SHP77 treated with DMSO at 0.1 percent for 48 hours (cell line): ENCODE data around the gene DTNBP1.

Experiments used
- DNase-seq: peaks from one replicate; lab custom pipeline; 2025; lab: John Stamatoyannopoulos, UW

Gene DTNBP1

DNA sequence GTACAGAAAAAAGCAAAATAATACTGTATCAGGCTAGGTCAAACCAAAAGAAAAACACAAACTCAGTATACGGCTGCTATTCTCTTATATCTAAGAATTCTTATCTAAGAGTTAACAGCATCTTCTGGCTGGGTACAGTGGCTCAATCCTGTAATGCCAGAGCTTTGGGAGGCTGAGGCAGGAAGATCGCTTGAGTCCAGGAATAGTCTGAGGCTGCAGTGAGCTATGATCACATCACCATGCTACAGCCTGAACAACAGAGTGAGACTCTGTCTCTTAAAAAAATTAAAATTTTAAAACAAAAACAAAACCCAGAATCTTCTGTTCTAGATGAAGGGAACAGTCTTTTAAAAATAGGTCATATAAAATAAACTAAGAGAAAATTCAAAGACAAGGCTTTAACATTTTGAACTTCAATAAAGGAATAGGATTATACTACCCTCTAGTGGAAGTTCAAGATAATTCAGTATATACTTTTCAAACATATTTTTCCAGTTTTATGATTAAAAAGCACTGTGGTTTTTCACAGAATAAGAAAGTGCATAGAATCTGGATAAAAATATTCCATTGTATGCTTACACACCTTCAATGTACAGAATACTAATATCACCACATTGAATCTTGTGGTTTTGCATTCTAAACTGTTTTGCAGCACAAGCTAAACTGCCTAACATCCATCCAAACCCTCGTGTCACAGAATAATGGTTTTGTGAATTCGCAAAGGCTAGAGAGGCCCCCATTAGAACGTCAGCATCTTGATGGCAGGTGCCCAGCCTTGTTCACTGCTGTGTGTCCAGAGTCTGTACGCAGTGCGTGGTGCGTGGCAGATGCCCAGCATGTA is 39.3 kb downstream of the DTNBP1 start:
- no peak for DNase-seq

GRCh38 chr6:15622045-15622740 is 40.6 kb downstream of the DTNBP1 start:
- no peak for DNase-seq

DNA sequence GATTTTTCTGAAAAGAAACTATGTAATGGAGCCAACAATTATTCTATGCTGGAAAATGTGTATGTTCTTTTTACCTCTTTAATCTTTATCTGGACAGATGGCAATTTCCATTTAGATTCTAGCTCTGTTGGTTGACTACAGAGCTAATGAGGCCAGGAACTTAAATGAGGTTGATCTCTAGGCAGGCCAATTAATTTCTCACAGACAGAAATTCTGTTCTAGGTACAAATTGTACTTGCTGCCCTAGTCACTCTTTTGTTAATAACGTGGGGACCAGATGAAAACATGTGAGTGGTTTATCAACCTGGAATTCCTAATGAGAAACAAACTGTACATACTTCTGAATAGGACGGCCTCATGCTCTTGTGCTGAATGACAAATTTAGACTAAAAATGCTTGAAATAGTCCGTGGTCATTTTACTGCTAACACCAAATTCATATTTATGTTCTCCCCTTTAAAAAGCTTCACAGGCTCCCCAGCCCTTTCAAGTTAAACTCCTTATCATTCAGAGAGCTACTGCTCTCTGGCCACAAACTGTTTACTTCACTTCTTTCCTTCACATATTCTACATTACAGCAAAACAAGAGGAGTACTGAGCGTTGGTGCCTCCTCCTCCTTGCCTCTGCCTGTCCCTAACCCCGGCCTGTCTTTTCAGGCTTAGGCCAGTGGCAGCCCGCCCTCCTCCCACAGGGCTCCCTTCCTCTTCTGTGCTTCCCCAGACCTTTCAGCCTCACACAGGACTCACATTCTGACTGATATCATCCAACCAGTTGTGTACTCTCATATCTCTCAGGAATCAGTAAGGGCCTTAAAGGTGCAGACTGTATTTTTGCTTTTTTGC is 41.4 kb downstream of the DTNBP1 start:
- no peak for DNase-seq

DNA sequence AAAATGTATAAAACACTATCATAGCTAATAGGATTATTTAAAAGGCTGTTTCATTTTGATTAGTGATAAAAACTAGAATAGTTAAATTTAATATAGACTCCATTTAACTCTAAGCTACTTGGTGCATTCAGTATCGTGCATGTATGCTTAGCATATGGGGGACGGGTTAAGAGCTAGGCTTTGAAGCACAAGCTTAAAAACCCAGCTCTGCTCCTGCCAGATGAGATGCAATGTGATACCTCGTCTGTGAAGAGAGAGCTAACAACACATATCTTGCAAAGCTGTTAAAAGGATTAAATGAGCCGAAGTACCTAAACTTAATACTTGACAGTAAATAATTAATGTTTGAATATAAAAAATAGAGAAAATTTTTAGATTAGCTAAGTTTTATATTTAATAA is 42.2 kb downstream of the DTNBP1 start:
- no peak for DNase-seq

DNA sequence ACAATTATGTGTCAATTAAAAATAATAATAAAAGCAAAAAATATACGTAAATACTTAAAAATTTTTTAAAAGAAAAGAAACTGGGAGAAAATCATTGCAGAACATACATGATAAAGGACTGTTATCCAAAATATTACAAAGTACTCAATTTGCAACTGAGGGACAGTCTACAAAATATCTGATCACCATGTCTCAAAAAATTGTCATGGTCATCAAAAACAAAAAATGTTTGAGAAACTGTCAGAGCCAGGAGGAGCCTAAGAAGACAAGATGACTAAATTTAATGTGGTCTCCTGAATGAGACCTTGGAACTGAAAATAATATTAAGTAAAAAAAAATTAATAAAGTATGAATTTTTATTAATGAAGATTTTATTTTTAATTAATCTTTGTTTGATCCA is 43.5 kb downstream of the DTNBP1 start:
- no peak for DNase-seq

GRCh38 chr6:15618685-15619084 is 44.1 kb downstream of the DTNBP1 start:
- DNase-seq, result no peak

- no peak for DNase-seq
These were observed 46.6 kb downstream of the DTNBP1 start for GRCh38 chr6:15616261-15616660.

DNA sequence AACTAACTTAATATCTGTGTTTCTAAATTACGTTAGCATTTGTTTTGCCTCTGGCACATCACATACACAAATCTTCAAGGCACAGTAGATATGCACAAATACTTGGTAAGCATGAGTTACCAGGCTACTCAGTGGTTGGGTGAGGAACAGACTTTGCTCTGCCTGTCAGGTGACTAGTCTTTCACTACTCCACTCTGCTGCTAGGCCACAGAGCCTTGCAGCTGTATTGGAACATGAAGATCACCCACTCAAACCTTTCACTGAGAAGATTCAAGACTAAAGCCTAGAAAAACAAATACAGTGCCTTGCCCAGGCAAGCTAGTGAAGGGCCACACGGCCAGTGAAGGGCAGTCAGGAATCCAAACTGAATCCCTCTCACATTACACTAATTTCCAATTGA is 47.0 kb downstream of the DTNBP1 start:
- DNase-seq, result no peak

DNA sequence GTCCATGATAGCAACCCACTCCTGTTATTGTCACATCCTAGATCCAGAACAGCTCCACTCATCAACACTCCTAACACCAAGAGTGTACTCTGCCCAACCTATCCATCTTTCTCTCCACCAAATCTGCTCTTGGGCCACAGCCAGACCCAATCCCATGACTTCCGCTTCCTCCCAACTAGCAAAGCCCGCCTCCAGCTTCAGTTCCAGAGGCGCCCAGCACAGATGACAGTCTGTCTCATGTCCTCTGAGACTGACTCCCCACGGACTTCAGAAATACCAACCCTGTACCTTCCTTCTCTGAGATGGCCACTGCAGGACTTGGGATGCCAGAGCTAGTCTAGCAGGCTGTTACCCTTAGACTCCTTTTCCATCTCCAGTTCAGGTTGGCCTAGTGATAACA is 48.6 kb downstream of the DTNBP1 start:
- no peak for DNase-seq

- no peak for DNase-seq
These were observed 54.4 kb downstream of the DTNBP1 start for GRCh38 chr6:15608396-15608795.

- no peak for DNase-seq
These were observed 55.2 kb downstream of the DTNBP1 start for GRCh38 chr6:15607603-15608002.

- no peak for DNase-seq
These were observed 56.5 kb downstream of the DTNBP1 start for GRCh38 chr6:15606347-15606746.

DNA sequence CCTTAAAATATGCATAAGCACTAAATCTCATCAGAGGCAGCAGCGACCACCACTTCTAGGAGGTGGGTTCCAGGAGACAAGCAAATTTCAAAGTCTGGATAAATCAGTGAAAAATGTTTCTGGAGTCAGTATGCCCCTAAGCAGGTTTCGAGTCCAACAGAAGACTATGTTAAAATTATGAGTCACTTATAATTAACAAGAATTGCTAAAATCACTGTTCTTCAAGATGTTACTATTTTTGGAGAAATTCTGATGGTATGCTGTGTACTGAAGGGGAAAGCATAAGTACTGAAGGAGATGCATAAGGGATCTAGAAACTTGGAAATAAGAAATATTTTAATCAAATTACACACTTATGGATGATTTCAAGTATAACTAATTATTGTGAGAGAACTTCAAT is 58.0 kb downstream of the DTNBP1 start:
- no peak for DNase-seq

- DNase-seq, result no peak
These were observed 60.7 kb downstream of the DTNBP1 start for GRCh38 chr6:15602154-15602553.

GRCh38 chr6:15598273-15598798 is 64.5 kb downstream of the DTNBP1 start:
- DNase-seq, result no peak

GRCh38 chr6:15596186-15596896 is 66.5 kb downstream of the DTNBP1 start:
- DNase-seq, result no peak

DNA sequence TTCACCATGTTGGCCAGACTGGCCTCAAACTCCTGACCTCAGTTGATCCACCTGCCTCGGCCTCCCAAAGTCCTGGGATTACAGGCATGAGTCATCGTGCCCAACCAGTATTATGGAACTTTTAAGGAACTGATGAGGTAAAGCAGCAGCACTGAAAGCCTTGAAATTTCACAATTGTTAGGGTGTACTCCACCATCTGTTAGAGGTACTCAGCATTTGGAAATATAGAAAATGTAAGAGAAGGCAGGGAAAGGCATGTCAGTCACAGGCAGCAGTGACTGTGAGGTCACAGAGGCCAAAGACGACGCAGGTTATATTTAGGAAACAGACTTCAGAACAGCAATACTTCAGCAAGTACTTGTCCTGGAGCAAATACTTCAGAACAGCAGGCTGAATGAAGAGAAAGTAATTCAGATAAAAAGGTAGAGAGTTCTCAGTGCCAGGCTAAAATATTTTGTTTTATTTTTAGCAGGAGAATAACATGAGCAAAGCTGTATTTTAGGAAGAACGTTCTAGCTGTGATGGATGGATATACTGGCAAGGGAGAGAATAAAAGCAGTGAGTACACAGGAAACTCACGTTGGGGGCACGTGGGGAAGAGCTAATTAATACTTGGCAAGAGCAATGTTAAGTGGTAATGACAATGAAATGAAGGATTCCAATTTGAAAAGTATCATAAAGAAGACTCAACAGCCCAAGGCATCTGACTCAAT is 67.2 kb downstream of the DTNBP1 start:
- DNase-seq, result no peak

DNA sequence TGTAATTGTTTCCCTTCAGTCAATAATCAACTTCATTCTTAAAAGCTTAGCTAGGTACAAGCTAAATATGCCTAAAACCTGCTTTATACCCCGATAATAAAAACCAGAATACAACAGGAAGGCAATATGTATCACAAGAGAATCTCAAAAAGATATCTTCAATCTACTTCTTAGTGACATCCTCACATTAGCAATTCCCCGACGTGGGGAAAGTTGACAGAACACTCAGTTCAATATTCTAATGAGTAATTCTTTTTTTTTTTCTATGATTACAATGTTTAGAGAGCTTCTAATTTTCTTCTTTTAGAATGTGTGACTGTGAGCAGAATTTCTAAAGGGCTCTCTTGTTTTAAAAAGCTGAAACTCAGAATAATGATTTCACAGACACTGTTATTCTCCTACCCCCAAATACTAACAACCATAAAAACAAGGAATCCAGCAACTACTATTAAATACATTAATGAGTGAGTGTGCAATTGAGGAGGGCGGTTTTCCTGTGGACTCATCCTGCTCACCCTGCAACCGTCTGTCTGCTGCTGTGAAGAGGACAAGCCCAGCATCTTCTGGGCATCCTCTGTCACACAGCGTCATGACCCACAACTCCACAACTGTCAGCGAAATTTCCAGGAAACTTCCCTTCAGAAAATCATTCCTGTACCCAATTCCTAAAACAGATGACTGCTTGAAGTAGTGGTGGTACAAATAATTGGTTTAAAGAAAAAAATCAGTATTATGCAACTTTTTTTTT is 68.1 kb downstream of the DTNBP1 start:
- DNase-seq, result no peak

- no peak for DNase-seq
These were observed 69.0 kb downstream of the DTNBP1 start for GRCh38 chr6:15593798-15594197.

DNA sequence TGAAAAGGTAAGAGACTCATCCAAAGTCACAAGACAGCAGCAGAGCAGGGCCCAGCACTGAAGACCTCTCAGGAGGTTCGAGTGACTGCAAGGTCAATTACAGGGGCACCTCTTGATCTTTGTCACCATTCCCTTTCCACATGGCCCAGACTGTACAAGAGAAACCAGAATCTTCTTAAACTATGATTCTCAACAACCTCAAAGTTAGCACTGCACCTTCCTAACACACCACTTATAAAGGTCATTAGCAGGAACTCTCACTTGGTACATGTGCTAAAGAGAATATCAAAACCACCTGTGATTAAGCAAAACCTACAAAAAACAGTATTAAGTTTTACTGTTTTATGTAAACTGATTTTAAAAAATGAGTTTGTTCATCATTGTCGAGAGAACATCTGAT is 70.2 kb downstream of the DTNBP1 start:
- DNase-seq, result no peak
